GM19463 (cell line): ENCODE data around the gene CALCOCO1.
"Not testable (repeated sequence)": the region's sequence is repeated elsewhere in the genome, so short reads cannot be mapped to it uniquely, and the experiment has no call there.

Experiments
- ATAC-seq: cut with Tn5 transposase; IDR thresholded peaks from one replicate; pipeline ENCODE4 v1.9.1; 2021; ENCODE audit warnings: mild to moderate bottlenecking, moderate library complexity; ENCODE audit not compliant: unreplicated experiment

Gene CALCOCO1

GRCh38 chr12:53700567-53700966 lies 26.7 kb downstream of the CALCOCO1 start:
- no peak for ATAC-seq

GRCh38 chr12:53699678-53700025 lies 27.6 kb downstream of the CALCOCO1 start:
- ATAC-seq, result no peak

DNA sequence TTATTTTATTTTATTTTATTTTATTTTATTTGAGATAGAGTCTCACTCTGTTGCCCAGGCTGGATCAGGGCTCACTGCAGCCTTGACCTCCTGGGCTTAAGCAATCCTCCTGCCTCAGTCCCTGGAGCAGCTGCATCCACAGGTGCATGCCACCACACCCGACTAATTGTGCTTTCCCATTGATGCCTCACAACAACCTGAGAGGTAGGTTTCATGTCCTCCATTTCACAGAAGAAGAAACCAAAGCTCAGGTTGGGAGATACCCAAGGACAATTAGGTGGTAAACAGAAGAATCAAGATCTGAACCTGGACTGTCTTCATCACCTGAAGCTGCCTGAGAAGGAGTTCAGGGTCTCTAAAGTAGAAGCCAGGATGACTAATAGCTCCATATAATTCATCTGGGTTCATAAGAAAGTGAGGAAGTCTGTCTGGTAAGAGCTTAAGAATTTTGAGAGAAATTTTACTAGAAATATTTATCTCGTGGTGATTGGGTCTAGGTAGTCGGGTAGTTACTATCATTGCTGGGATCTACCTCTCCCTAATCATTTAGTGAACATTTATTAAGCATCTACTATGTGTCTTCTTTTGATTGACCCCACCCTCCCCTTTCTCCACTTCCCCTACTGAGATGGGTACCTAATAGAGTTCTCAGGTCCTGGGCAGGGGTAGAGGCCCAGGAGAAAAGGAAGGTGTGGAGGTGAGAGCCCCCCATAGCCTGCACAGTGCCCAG lies 28.1 kb downstream of the CALCOCO1 start:
- ATAC-seq, result no peak

DNA sequence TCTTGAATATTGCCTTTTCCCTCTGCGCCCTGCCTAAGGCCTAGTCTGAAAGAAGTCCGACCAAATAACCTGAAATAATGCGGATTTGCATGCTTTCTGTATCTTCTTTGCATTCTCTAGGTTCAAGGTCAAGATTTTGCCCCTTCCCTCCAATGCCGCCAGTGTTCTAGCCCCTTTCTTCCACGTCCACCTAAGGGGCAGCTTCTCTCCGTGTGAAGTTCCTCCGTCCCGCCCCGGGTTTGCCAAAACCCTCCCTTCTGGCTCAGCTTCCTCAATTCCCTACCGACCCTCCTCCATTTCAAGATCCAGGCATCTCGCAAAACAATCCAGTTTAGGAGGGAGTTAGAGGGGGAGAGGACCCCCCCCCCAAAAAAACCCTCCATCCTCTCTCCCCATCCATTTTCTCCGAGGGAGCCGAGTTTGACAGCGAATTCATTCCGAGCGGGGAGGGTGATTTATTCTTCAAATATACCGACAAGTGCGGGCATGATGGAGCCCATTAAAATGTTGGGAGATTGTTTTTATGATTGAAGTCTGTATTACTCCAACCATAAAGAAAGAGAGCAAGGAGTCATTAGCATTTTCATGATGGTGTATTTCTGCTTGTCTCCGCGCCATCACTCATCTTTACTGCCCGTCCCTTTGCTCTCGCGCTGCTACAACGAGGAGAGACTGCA lies 30.5 kb downstream of the CALCOCO1 start:
- ATAC-seq, result no peak

GRCh38 chr12:53696285-53696654 lies 31.0 kb downstream of the CALCOCO1 start:
- ATAC-seq, result no peak

- ATAC-seq, result no peak
Observed at GRCh38 chr12:53695152-53696145, 31.8 kb downstream of the CALCOCO1 start.

- no peak for ATAC-seq
Observed at GRCh38 chr12:53694756-53695151, 32.5 kb downstream of the CALCOCO1 start.

- no peak for ATAC-seq
Observed at GRCh38 chr12:53688134-53688533, 39.1 kb downstream of the CALCOCO1 start.

DNA sequence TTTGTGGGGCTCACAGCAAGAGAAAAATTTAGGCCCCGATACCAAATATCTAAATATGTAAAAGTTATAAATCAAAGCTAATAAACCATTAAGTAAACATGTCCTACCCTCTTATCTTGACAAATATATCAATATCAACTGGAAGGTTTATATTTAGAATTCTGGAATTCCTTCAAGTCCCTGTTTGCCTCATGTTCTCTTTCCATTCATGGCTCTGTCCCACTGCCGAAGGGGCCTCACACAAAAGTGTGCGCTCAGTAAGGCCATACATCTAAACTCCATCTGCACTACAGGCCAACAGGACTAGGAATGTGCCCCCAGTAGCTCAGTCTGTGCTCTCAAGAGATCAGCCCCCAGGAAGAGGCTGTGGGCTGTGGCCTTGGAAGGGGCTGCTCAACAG lies 40.8 kb downstream of the CALCOCO1 start:
- ATAC-seq, result no peak

DNA sequence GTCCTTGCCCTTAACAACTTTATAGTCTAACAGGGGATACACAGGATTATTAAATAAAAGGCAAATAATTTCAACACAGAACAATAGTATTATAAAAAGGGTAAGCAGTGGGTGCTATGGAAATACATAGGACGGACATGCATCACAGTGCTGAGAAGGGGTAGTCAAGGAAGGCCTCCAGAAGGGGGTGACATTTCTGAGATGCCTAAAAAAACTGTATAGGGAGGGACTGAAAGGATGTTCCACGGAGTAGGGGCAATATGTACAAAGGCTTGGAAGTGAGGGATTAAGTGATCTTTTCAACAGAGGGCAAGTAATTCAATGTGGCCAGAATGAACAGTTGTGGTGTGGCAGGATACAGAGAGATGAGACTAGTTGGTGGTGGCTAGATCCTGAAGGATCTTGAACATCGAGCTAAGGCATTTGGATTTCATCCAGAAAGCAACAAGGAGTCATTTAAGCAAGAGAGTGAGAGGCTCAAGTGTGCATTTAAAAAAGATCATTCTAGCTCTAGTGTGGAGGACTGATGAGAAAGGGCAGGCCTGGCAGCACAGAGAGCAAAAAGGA lies 42.5 kb downstream of the CALCOCO1 start:
- ATAC-seq, result no peak

DNA sequence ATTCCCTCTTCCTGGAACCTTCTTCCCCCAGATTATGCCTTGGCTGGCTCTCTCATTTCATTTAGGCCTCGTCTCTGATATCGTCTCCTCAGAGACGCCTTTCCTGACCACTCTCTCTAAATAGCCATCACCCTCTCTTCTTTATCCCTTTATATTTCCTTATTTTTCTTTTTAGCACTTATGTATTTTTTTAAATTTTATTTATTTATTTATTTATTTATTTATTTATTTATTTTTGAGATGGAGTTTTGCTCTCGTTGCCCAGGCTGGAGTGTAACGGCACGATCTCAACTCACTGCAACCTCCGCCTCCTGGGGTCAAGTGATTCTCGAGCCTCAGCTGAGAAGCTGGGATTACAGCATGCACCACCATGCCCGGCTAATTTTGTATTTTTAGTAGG lies 43.3 kb downstream of the CALCOCO1 start:
- ATAC-seq, result no peak

- no peak for ATAC-seq
Observed at GRCh38 chr12:53683494-53683893, 43.8 kb downstream of the CALCOCO1 start.

GRCh38 chr12:53680061-53680460 lies 47.2 kb downstream of the CALCOCO1 start:
- ATAC-seq, result not testable (repeated sequence)

DNA sequence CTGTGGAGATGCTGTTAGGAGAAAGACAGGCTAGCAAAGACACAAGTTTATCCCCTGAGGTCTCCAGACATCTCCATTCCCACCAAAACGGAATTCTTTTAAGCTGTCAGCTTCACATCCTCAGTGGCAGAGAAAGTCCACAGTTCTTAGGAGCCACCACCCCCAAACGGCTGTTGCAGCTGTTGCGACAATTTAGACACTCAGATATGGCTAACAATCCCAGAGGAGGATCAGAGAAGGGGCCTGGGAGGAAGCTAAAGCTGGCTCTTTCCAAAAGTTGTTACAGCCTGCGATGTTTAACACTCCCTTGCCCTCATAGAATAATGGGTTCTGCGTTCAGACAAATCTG lies 49.5 kb downstream of the CALCOCO1 start:
- ATAC-seq, result no peak

GRCh38 chr12:53677016-53677799 lies 50.0 kb downstream of the CALCOCO1 start:
- ATAC-seq, result no peak

- ATAC-seq, result no peak
Observed at GRCh38 chr12:53676656-53677015, 50.6 kb downstream of the CALCOCO1 start.

DNA sequence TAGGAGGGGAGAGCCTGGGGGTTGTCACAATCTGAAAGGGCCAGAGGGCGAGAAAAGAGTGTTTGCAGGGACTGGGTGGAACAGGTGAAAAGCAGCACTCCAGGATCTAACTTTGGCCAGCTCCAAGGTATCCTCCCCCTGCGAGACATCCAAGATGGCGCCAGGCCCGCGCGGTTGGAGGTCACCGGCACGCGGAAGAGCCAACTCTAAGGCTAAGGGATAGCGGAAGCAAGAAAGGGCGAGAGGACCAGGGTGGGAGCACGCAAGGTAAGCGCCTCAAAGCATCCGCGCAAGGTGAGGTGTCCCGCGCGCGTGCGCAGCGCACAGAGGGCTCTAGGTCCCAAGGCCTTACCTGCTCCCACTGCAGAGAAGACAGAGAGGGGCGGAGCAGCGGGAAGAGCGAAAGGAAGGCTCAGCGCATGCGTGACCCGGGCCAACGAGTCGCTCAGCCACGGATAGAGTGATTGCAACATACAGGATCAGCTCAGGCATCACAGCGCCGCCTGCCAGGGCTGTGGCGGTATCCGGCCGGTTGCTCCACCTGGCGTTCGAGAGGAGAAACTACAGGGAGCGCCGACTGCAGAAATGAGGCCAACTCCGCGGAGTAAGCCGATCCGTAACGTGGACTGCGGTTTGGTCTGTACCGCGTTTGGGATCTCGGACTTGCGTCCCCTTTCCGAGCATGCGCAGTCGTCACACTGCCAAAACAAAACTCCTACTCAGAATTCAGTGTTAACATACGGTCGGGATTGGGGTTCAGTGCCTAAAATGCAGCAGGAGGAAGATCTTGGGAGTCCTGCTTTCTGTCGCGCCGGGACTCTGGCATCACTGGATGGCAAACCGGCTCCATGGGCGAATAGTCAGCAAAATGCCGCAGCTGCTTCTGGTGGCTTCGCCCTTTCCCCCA lies 51.3 kb downstream of the CALCOCO1 start, which contains the start of gene ATP5MC2:
ATP5MC2 (minus strand) TSS at position 383 of the 907 bp plus-strand sequence. CDS start 3,469 bp downstream, outside the sequence.
- peak; percentile 96 for ATAC-seq

DNA sequence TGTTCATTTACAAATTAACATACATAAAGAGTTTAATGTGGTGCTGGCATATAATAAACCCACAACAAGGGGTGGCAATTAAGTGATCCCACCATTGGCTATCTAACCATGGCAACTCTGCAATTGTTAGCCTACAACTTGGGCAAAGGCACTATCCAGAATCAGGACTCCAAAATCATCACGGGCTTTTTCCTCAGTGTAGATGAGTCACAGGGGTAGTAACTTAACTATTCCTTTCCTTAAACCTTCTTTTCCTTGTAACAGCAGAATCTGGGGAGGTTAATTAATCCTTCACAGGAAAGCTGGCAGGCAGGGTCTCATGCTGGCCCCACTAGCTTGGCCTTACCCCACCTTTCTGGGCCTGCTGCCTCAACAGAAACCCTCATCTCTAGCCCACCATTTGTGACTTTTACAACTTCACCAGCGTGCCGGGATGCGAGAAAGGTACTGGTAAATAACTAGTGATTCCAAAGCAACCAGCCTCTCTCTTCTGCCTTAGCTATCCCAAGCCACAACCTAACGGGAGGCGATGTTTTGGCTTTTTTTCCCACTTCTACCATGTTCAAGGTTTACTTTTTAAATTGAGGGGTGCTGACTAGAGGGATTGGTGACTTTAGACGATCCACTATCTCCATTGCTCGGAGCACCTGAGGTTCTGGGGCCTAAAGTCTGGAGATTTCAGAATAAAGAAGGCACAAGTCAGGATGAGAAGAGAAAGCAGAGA lies 52.1 kb downstream of the CALCOCO1 start:
- ATAC-seq, result no peak

DNA sequence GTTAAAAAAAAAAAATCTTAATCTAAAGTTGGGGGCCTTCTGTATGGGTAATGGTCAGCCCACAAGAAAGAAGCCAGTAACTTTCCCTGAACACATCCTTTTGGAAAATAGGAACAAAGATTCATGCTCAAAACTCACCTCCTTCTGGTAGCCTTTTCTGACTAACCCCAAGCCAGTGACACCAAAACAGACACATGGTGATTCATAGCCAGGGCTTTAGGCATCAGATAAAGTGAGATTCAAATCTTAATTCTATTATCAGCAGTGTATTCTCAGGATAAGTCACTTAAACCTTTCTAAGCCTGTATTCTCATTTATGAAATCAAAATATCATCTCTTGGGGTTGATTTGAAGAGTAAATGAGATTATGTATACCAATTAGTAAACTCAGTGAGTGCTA lies 56.3 kb downstream of the CALCOCO1 start:
- ATAC-seq, result no peak
